Diencephalon (tissue), 1 donor: ENCODE results near the gene AFAP1L1. TPM values are rescaled to one million over a fixed set of nuclear protein-coding genes. Genes with fewer than 3 reads are reported as not detected.

Source experiments
- total RNA-seq: library from RNA; depleted of rRNA; stranded (reverse); fragments of >200 nt; gene quantifications from one replicate; pipeline ENCODE4 v1.2.3, GENCODE V29; 2014

The AFAP1L1 gene
- 5.5 TPM for total RNA-seq

GRCh38 chr5:149271716-149272563, at the start of gene AFAP1L1:
Gene AFAP1L1 (plus strand): TSS chr5:149271859. CDS start chr5:149271969, 110 bp downstream.

GRCh38 chr5:149345147-149345891, 73.7 kb downstream of the AFAP1L1 start, which contains the start of gene GRPEL2:
Gene GRPEL2 (plus strand): TSS chr5:149345499. CDS start chr5:149345540, 41 bp downstream.

GRCh38 chr5:149357370-149358293, 86.0 kb downstream of the AFAP1L1 start, which contains the start of gene PCYOX1L:
Gene PCYOX1L (plus strand): TSS chr5:149358046. CDS start chr5:149358069, 23 bp downstream.

GRCh38 chr5:149379177-149379761, 107.6 kb downstream of the AFAP1L1 start, which contains the start of gene IL17B:
Gene IL17B (minus strand): TSS chr5:149379292. CDS start chr5:149379225, 67 bp downstream.

Other genes with a start within 250 kb of the AFAP1L1 start
- 0.92 TPM for gene SH3TC2, start 208.8 kb upstream of the AFAP1L1 start, total RNA-seq
- 53.1 TPM for gene ABLIM3, start 130.4 kb upstream of the AFAP1L1 start, total RNA-seq
- 54.7 TPM for gene GRPEL2, start 73.6 kb downstream of the AFAP1L1 start, total RNA-seq
- 13.6 TPM for gene PCYOX1L, start 86.2 kb downstream of the AFAP1L1 start, total RNA-seq
- not detected for gene IL17B, start 107.4 kb downstream of the AFAP1L1 start, total RNA-seq